HEK293T (cell line): ENCODE results near the gene EIF4G3.
"Not testable (repeated sequence)": the region's sequence is repeated elsewhere in the genome, so short reads cannot be mapped to it uniquely, and the experiment has no call there.

Experiments used
- CTCF ChIA-PET: fragments of 350-600 bp; formaldehyde crosslinking; extraction: SDS; loops from one replicate; lab custom pipeline; 2021; ENCODE audit warnings: antibody characterized with exemption, inconsistent platforms; lab: Yijun Ruan, JAX
- POLR2A ChIA-PET: fragments of 350-600 bp; formaldehyde crosslinking; extraction: SDS; loops from one replicate; lab custom pipeline; 2020; ENCODE audit warnings: antibody characterized with exemption, inconsistent platforms; lab: Yijun Ruan, JAX
- DNase-seq: peaks from one replicate; pipeline ENCODE4 v3.0.0; 2012; ENCODE audit warnings: mixed read lengths; ENCODE audit errors: extremely low spot score
- ARNT ChIP-seq: fragments of 450-650 bp; IDR thresholded peaks from 2 replicates; pipeline ENCODE4 v1.6.1; 2017; ENCODE audit warnings: mild to moderate bottlenecking
- BHLHE40 ChIP-seq: fragments of 450-650 bp; IDR thresholded peaks from 2 replicates; pipeline ENCODE4 v1.6.1; 2016; ENCODE audit warnings: mild to moderate bottlenecking, moderate library complexity, borderline replicate concordance
- CTBP1 ChIP-seq: fragments of 450-650 bp; IDR thresholded peaks from 2 replicates; pipeline ENCODE4 v1.6.1; 2016; ENCODE audit warnings: borderline replicate concordance
- ELF4 ChIP-seq: fragments of 450-650 bp; IDR thresholded peaks from 2 replicates; pipeline ENCODE4 v1.6.1; 2017; ENCODE audit warnings: antibody characterized with exemption
- FOXA1 ChIP-seq: fragments of 450-650 bp; IDR thresholded peaks from 2 replicates; pipeline ENCODE4 v1.6.1; 2016; ENCODE audit warnings: mild to moderate bottlenecking
- FOXK2 ChIP-seq: fragments of 450-650 bp; IDR thresholded peaks from 2 replicates; pipeline ENCODE4 v1.6.1; 2016; ENCODE audit warnings: mild to moderate bottlenecking
- FOXM1 ChIP-seq: fragments of 450-650 bp; IDR thresholded peaks from 2 replicates; pipeline ENCODE4 v1.6.1; 2017; ENCODE audit warnings: mild to moderate bottlenecking, borderline replicate concordance
- HDGF ChIP-seq: fragments of 450-650 bp; IDR thresholded peaks from 2 replicates; pipeline ENCODE4 v1.6.1; 2017; ENCODE audit warnings: antibody characterized with exemption, borderline replicate concordance
- L3MBTL2 ChIP-seq: fragments of 450-650 bp; conservative IDR thresholded peaks from 2 replicates; pipeline ENCODE4 v1.6.1; 2016; ENCODE audit warnings: mild to moderate bottlenecking
- LEF1 ChIP-seq: fragments of 450-650 bp; IDR thresholded peaks from 2 replicates; pipeline ENCODE4 v1.6.1; 2017; ENCODE audit warnings: mild to moderate bottlenecking, borderline replicate concordance
- NFRKB ChIP-seq: fragments of 450-650 bp; IDR thresholded peaks from 2 replicates; pipeline ENCODE4 v1.6.1; 2016; ENCODE audit warnings: mild to moderate bottlenecking, moderate library complexity
- SP1 ChIP-seq: fragments of 450-650 bp; IDR thresholded peaks from 2 replicates; pipeline ENCODE4 v1.6.1; 2017
- SUZ12 ChIP-seq: fragments of 450-650 bp; IDR thresholded peaks from 2 replicates; pipeline ENCODE4 v1.6.1; 2016; ENCODE audit warnings: mild to moderate bottlenecking
- TARDBP ChIP-seq: fragments of 450-650 bp; IDR thresholded peaks from 2 replicates; pipeline ENCODE4 v1.6.1; 2016
- ZNF384 ChIP-seq: fragments of 450-650 bp; IDR thresholded peaks from 2 replicates; pipeline ENCODE4 v1.6.1; 2016
- TF ChIP-seq, protein P1 (sequence below): fragments of 450-650 bp; IDR thresholded peaks from 2 replicates; pipeline ENCODE4 v1.6.1; 2016

Gene EIF4G3

DNA sequence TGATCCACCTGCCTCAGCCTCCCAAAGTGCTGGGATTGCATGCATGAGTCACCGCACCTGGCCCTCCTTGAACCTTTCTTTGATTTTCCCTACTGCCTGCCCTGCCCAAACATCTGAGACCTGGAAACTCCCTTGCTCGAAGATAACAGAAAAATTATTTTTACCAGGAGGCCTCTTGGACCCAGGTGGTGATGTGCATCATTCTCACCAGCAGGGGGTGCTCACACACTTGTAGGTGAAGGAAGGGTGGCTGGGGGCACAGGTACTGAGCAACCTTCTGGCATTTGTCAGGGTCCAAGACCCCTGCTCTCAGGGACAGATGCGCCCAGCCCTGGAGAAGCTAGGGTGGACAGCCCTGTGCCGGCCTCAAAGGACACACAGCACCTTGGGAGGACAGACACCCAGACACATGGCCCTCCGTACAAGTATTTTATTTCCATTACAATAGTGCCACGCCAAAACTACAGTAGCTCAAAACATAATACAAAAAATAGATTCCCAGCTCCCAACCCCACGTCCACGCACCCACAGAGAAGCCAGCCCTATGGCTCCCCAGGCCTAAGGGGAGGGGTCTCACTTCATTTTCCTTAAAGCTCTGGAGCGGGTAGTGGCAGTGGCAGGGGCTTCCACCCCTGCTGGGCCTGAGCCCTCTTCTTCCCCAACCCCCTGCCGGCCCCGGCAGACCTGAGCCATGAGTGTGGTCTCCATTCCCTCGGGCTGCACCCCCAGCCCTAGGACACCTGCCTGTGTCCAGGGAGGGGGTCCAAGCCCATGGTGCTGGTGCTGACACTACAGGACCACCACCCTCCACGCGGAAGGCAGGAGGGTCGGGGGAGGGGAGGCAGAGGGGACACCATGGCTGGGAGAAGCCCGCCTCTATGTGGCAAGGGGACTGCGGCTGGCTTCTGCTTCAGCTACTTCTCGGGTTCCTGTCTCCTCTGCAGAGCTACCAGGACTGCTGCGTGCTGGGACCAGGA is 40.4 kb upstream of the EIF4G3 start:
- DNase-seq, result peak; percentile 68
- ChIA-PET POLR2A (no interaction called here), CTCF (interaction anchor here (0.5 to 2.0 kb wide), 7 partner anchors 21 to 693 kb away, joined by 3 to 14 read pairs (median 3); no protein-coding TSS in a partner anchor)
- TF ChIP-seq L3MBTL2, result no peak

DNA sequence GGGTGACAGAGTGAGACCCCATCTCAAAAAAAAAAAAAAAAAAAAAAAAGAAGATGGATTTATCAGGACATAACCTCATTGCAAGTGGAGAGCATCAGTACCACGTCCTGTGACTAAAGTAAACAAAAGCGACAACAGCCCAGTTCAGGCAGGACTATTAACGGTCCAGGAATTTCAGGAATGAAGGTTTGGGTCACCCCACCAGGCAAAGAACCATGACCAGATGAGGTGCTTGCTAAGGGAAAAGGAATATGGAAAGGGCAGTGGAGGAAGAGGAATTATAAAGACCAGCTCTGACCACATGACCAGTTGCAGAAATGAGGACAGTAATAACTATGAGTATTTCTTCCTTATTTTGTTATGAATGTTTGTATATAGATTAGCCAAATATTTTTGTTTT is 35.4 kb upstream of the EIF4G3 start:
- ChIA-PET POLR2A (no interaction called here), CTCF (interaction anchor here (0.6 to 0.7 kb wide), 2 partner anchors 18 to 1135 kb away, joined by 3 to 4 read pairs; no protein-coding TSS in a partner anchor)
- no peak for DNase-seq
- TF ChIP-seq BHLHE40 (no peak), NFRKB (no peak), FOXM1 (no peak)

DNA sequence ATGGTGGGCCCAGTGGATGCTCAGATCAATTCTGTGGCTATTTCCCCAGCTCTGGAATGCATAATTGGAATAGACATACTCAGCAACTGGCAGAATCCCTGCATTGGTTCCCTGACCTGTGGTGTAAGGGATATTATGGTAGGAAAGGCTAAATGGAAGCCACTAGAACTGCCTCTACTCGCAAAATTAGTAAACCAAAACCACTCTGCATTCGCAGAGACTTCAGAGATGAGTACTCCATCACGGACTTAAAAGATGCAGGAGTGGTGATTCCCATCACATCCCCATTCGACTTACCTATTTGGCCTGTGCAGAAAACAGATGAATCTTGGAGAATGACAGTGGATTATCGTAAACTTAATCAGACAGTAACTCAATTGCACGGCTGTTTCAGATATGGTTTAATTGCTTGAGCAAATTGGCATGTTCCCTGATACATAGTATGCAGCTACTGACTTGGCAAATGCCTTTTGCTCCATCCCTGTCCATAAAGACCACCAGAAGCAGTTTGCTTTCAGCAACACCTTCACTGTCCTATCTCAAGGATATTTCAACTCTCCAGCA is 31.5 kb upstream of the EIF4G3 start:
- DNase-seq, result not testable (repeated sequence)
- POLR2A ChIA-PET, result interaction anchor here (1.3 kb wide), 1 partner anchor 130 kb away, joined by 4 read pairs; no protein-coding TSS in a partner anchor
- CTCF ChIA-PET, result interaction anchor here (0.6 kb wide), 1 partner anchor 160 kb away, joined by 3 read pairs; no protein-coding TSS in a partner anchor

DNA sequence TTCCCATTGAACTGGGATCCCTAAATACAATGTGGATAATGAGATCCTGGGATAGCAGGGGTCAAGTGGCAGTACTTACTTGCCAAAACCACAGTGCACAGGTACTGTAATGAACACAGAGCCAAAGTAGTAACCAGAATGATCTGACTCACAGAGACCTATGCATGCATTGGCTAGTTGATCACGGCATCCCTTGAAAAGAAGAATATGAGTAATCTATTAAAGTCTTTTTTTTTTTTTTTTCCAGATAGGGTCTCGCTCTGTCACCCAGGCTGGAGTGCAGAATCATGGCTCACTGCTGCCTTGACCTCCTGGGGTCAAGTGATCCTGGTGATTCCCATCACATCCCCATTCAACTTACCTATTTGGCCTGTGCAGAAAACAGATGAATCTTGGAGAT is 29.4 kb upstream of the EIF4G3 start:
- no peak for TF ChIP-seq ARNT
- TF ChIP-seq L3MBTL2, result no peak
- TF ChIP-seq CTBP1, result no peak
- no peak for TF ChIP-seq HDGF
- no peak for TF ChIP-seq FOXA1
- TF ChIP-seq SP1, result no peak
- TF ChIP-seq FOXM1, result no peak
- no peak for TF ChIP-seq ZNF384
- no peak for TF ChIP-seq ELF4
- no peak for TF ChIP-seq SUZ12
- no peak for TF ChIP-seq BHLHE40
- TF ChIP-seq TARDBP, result no peak
- no peak for TF ChIP-seq LEF1
- no peak for TF ChIP-seq FOXK2
- TF ChIP-seq, protein P1, sequence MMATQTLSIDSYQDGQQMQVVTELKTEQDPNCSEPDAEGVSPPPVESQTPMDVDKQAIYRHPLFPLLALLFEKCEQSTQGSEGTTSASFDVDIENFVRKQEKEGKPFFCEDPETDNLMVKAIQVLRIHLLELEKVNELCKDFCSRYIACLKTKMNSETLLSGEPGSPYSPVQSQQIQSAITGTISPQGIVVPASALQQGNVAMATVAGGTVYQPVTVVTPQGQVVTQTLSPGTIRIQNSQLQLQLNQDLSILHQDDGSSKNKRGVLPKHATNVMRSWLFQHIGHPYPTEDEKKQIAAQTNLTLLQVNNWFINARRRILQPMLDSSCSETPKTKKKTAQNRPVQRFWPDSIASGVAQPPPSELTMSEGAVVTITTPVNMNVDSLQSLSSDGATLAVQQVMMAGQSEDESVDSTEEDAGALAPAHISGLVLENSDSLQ, result no peak
- TF ChIP-seq NFRKB, result no peak
- DNase-seq, result no peak
- POLR2A ChIA-PET, result no interaction called here
- CTCF ChIA-PET, result no interaction called here

DNA sequence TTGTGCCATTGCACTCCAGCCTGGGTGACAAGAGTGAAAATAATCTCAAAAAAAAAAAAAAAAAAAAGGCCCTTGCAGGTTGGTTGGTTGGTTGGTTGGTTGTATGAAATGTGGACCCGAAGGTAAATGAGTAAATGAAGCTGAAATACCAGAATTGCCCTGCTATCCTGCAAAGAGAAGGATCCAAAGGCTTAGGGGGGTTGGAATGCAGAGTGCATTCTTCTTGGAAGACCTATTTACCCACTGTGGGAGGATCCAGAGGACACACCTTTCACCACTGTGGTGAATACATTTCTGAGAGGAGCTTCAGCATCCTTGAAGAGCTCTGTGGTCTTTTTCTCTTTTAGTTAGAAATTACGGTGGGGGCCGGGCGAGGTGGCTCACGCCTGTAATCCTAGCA is 28.7 kb upstream of the EIF4G3 start:
- no peak for TF ChIP-seq SUZ12
- no peak for TF ChIP-seq HDGF
- no peak for TF ChIP-seq CTBP1
- TF ChIP-seq SP1, result no peak
- no peak for TF ChIP-seq ARNT
- no peak for TF ChIP-seq ZNF384
- no peak for TF ChIP-seq L3MBTL2
- TF ChIP-seq BHLHE40, result no peak
- TF ChIP-seq FOXK2, result no peak
- TF ChIP-seq TARDBP, result no peak
- no peak for TF ChIP-seq ELF4
- no peak for TF ChIP-seq LEF1
- TF ChIP-seq FOXA1, result no peak
- TF ChIP-seq NFRKB, result no peak
- TF ChIP-seq FOXM1, result no peak
- TF ChIP-seq, protein P1, result no peak
- POLR2A ChIA-PET, result no interaction called here
- no peak for DNase-seq
- CTCF ChIA-PET, result interaction anchor here (0.6 kb wide), 1 partner anchor 180 kb away, joined by 5 read pairs; no protein-coding TSS in a partner anchor

DNA sequence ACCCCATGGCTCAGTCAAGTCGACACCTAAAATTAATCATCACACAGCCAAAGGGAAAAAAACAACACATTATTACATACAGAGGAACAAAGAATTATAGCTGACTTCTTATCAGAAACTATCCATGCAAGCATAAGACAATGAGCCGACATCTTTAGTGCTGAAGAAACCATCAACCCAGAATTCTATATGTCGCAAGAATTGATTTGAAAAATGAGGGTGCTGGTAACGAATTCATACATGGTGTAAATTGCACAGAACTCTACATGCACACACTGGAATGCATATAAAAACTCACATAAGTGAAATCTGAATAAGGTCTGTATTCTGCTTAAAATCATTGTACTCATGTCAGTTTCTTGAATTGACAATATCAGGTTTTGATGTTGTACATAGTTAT is 25.0 kb upstream of the EIF4G3 start:
- DNase-seq, result no peak
- ChIA-PET CTCF (no interaction called here), POLR2A (no interaction called here)
- no peak for TF ChIP-seq L3MBTL2
- no peak for TF ChIP-seq NFRKB
- no peak for TF ChIP-seq FOXM1
- TF ChIP-seq ARNT, result no peak
- TF ChIP-seq SP1, result no peak
- TF ChIP-seq CTBP1, result no peak
- no peak for TF ChIP-seq BHLHE40
- TF ChIP-seq HDGF, result no peak
- no peak for TF ChIP-seq LEF1
- no peak for TF ChIP-seq ZNF384
- TF ChIP-seq, protein P1, result no peak

DNA sequence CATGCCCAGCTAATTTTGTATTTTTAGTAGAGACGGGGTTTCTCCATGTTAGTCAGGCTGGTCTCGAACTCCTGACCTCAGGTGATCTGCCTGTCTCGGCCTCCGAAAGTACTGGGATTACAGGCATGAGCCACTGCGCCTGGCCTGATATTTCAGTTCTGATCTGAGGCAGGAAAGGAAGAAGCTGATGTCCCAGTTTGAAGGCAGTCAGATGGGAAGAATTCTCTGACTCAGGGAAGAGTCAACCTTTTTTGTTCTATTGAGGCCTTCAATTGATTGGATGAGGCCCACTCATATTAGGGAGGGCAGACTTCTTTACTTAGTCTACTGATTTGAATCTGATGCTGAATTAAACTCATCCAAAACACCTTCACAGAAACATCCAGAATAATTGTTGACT is 24.5 kb upstream of the EIF4G3 start:
- CTCF ChIA-PET, POLR2A ChIA-PET, DNase-seq: not testable (repeated sequence)
